ENCODE measurements around the gene COG5. TPM values are rescaled to one million over a fixed set of nuclear protein-coding genes. Genes with fewer than 3 reads are reported as not detected.
A peak's percentile ranks its signal among the peaks of the same experiment; 100 is the strongest.
"Not testable (repeated sequence)": the region's sequence is repeated elsewhere in the genome, so short reads cannot be mapped to it uniquely, and the experiment has no call there.

Gene COG5
- total RNA-seq, 1 experiment from 2014 or later = 43.9 TPM

DNA sequence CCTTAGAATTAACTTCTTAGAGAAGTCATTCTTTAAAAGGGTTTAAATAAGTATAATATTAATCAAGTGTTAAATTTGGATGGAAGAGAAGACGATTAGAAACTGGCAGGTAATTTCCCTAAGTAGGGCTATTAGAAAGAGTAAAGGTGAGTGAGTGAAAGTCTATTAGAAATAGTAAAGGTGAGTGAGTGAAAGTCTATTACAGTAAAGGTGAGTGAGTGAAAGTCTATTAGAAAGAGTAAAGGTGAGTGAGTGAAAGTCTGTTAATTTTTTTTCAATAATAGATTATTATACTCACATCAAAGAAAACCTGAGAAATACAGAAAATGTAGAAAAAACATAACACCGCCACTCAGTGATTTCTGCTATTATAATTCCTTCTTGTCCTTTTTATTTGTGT, 405.7 kb downstream of the COG5 start:
- CTCF ChIA-PET = no interaction called here

DNA sequence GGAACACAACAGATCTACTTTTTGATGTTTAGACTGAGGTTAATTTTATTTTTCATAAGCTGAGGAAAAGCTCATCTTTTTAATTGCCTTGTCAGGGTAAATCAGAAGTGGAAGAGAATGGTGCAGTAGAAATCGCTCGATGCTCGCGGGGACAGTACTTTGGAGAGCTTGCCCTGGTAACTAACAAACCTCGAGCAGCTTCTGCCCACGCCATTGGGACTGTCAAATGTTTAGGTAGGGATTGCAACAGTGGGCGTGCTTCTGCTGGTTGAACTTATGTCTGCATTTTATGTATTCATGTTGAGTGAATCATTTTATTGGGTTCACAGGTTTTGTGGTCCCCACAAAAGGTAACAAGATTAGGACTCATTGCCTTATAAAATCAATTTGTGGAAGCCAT, 406.6 kb downstream of the COG5 start:
- DNase-seq = no peak
- POLR2A ChIA-PET = no interaction called here
- no peaks in the 10 kb centered on the region for H3K9me3 Mint-ChIP-seq (ENCODE audit: unreplicated experiment)
- H3K36me3 ChIP-seq (ENCODE audit: control insufficient read depth, insufficient read depth, low read length) = no peaks in the 10 kb centered on the region
- H3K4me1 ChIP-seq = no peaks in the 10 kb centered on the region
- no peaks in the 10 kb centered on the region for H3K27me3 Mint-ChIP-seq (ENCODE audit: insufficient read depth, unreplicated experiment)
- H3K9me3 ChIP-seq = no peaks in the 10 kb centered on the region
- no peak overlapping the region for H3K4me3 ChIP-seq (ENCODE audit: low read depth, low read length)
- TF ChIP-seq, protein P1, sequence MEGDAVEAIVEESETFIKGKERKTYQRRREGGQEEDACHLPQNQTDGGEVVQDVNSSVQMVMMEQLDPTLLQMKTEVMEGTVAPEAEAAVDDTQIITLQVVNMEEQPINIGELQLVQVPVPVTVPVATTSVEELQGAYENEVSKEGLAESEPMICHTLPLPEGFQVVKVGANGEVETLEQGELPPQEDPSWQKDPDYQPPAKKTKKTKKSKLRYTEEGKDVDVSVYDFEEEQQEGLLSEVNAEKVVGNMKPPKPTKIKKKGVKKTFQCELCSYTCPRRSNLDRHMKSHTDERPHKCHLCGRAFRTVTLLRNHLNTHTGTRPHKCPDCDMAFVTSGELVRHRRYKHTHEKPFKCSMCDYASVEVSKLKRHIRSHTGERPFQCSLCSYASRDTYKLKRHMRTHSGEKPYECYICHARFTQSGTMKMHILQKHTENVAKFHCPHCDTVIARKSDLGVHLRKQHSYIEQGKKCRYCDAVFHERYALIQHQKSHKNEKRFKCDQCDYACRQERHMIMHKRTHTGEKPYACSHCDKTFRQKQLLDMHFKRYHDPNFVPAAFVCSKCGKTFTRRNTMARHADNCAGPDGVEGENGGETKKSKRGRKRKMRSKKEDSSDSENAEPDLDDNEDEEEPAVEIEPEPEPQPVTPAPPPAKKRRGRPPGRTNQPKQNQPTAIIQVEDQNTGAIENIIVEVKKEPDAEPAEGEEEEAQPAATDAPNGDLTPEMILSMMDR (IDR thresholded peaks at IDR 0.05; ENCODE audit: insufficient read depth in 1 of 2, low read depth in 1 of 2, low read length in 1 of 2, severe bottlenecking in 1 of 2, unreplicated experiment in 1 of 2) = no peak
- BruUV-seq (replicated peaks) = no TSS peak
- H3K4me3 Mint-ChIP-seq (ENCODE audit: unreplicated experiment) = peak overlapping the region; percentile 23
- no peak overlapping the region for H3K27ac Mint-ChIP-seq (ENCODE audit: unreplicated experiment)
- H3K27me3 ChIP-seq (replicated peaks; ENCODE audit: control insufficient read depth, insufficient read depth, low read length) = no peaks in the 10 kb centered on the region
- peaks cover 4% of the 10 kb centered on the region for H3K4me1 Mint-ChIP-seq (ENCODE audit: low read depth, unreplicated experiment)
- CTCF ChIA-PET = no interaction called here
- intact Hi-C loops (cut with micrococcal nuclease; ENCODE audit: unreplicated experiment) = no loop called here
- no peaks in the 10 kb centered on the region for H3K36me3 Mint-ChIP-seq (ENCODE audit: insufficient read depth, unreplicated experiment)

More for the DNA sequence above, 405.7 kb downstream of the COG5 start:
- no peaks in the 10 kb centered on the region for H3K4me1 Mint-ChIP-seq (ENCODE audit: low read depth, unreplicated experiment)
- no peak overlapping the region for H3K4me3 Mint-ChIP-seq (ENCODE audit: unreplicated experiment)
- DNase-seq = no peak
- TF ChIP-seq, protein P1 (IDR thresholded peaks at IDR 0.05; ENCODE audit: insufficient read depth in 1 of 2, low read depth in 1 of 2, low read length in 1 of 2, severe bottlenecking in 1 of 2, unreplicated experiment in 1 of 2) = no peak
- H3K27me3 Mint-ChIP-seq (ENCODE audit: insufficient read depth, unreplicated experiment) = no peaks in the 10 kb centered on the region
- no peaks in the 10 kb centered on the region for H3K4me1 ChIP-seq
- POLR2A ChIA-PET = no interaction called here
- no peaks in the 10 kb centered on the region for H3K9me3 ChIP-seq
- H3K9me3 Mint-ChIP-seq (ENCODE audit: unreplicated experiment) = no peaks in the 10 kb centered on the region
- intact Hi-C loops (cut with micrococcal nuclease; ENCODE audit: unreplicated experiment) = no loop called here
- H3K36me3 ChIP-seq (ENCODE audit: control insufficient read depth, insufficient read depth, low read length) = no peaks in the 10 kb centered on the region
- BruUV-seq (replicated peaks) = no TSS peak
- no peaks in the 10 kb centered on the region for H3K27me3 ChIP-seq (replicated peaks; ENCODE audit: control insufficient read depth, insufficient read depth, low read length)
- H3K36me3 Mint-ChIP-seq (ENCODE audit: insufficient read depth, unreplicated experiment) = no peaks in the 10 kb centered on the region
- H3K4me3 ChIP-seq (ENCODE audit: low read depth, low read length) = no peak overlapping the region
- H3K27ac Mint-ChIP-seq (ENCODE audit: unreplicated experiment) = no peak overlapping the region

DNA sequence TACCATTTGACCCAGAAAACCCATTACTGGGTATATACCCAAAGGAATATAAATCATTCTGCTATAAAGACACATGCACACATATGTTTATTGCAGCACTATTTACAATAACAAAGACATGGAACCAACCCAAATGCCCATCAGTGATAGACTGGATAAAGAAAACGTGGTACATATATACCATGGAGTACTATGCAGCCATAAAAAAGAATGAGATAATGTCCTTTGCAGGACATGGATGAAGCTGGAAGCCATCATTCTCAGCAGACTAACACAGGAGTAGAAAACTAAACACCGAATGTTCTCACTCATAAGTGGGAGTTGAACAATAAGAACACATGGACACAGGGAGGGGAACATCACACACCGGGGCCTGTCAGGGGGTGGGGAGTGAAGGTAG, 408.0 kb downstream of the COG5 start:
- H3K4me1 ChIP-seq; H3K9me3 Mint-ChIP-seq (ENCODE audit: unreplicated experiment); H3K27ac Mint-ChIP-seq (ENCODE audit: unreplicated experiment); H3K27me3 ChIP-seq (replicated peaks; ENCODE audit: control insufficient read depth, insufficient read depth, low read length); H3K4me3 ChIP-seq (ENCODE audit: low read depth, low read length); H3K4me3 Mint-ChIP-seq (ENCODE audit: unreplicated experiment); H3K36me3 Mint-ChIP-seq (ENCODE audit: insufficient read depth, unreplicated experiment); H3K27me3 Mint-ChIP-seq (ENCODE audit: insufficient read depth, unreplicated experiment); intact Hi-C loops (cut with micrococcal nuclease; ENCODE audit: unreplicated experiment); CTCF ChIA-PET; BruUV-seq (replicated peaks); H3K4me1 Mint-ChIP-seq (ENCODE audit: low read depth, unreplicated experiment); DNase-seq; H3K9me3 ChIP-seq; H3K36me3 ChIP-seq (ENCODE audit: control insufficient read depth, insufficient read depth, low read length): not testable (repeated sequence)
- POLR2A ChIA-PET = interaction anchor here (0.6 kb wide), 1 partner anchor 14 kb away, joined by 3 read pairs; no protein-coding TSS in a partner anchor

DNA sequence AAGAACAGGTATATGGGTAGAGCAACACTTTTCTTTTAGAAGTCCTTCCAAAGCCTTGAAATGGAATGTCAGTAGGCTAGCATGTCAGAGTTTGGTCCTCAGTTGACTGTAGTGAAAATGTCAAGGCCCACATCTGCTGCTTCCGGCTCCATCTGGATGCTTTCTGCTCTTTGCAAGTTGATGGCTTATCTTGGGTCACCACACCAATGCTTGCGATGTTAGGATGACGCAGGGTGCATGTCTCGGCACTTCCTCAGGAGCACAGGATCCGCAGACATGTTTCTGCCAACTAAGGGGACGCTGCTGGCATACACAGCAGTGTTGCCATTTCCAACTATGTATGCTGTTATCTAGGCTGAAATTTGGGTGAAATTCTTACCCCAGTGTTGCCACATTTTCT, 408.9 kb downstream of the COG5 start:
- Histone ChIP-seq H3K36me3 (ENCODE audit: control insufficient read depth, insufficient read depth, low read length) (no peaks in the 10 kb centered on the region), H3K9me3 (no peaks in the 10 kb centered on the region), H3K4me3 (ENCODE audit: low read depth, low read length) (no peak overlapping the region), H3K27me3 (replicated peaks; ENCODE audit: control insufficient read depth, insufficient read depth, low read length) (no peaks in the 10 kb centered on the region), H3K4me1 (no peaks in the 10 kb centered on the region)
- TF ChIP-seq, protein P1 (IDR thresholded peaks at IDR 0.05; ENCODE audit: insufficient read depth in 1 of 2, low read depth in 1 of 2, low read length in 1 of 2, severe bottlenecking in 1 of 2, unreplicated experiment in 1 of 2) = no peak
- H3K9me3 Mint-ChIP-seq (ENCODE audit: unreplicated experiment) = no peaks in the 10 kb centered on the region
- no TSS peak for BruUV-seq (replicated peaks)
- no peak for DNase-seq
- POLR2A ChIA-PET = no interaction called here
- peaks cover 7% of the 10 kb centered on the region for H3K4me1 Mint-ChIP-seq (ENCODE audit: low read depth, unreplicated experiment)
- no peaks in the 10 kb centered on the region for H3K36me3 Mint-ChIP-seq (ENCODE audit: insufficient read depth, unreplicated experiment)
- no peak overlapping the region for H3K4me3 Mint-ChIP-seq (ENCODE audit: unreplicated experiment)
- H3K27me3 Mint-ChIP-seq (ENCODE audit: insufficient read depth, unreplicated experiment) = no peaks in the 10 kb centered on the region
- intact Hi-C loops (cut with micrococcal nuclease; ENCODE audit: unreplicated experiment) = no loop called here
- CTCF ChIA-PET = no interaction called here
- no peak overlapping the region for H3K27ac Mint-ChIP-seq (ENCODE audit: unreplicated experiment)

All from Caco-2 (cell line).